ENCODE results near the gene ARHGDIB.

The ARHGDIB gene

GRCh38 chr12:14893506-14894250, 67.7 kb downstream of the ARHGDIB start:
- DNase-seq (ENCODE audit: low spot score), result no peak

- DNase-seq (ENCODE audit: low spot score), result peak; percentile 45
These were observed 68.5 kb downstream of the ARHGDIB start for GRCh38 chr12:14892726-14893505.

All from hematopoietic multipotent progenitor cell treated with erythropoietin and hydrocortisone succinate and interleukin-3 and kit ligand, for 17 days (in vitro differentiated cells).